Measurements from ENCODE around the gene S100Z. TPM values are rescaled to one million over a fixed set of nuclear protein-coding genes. Genes with fewer than 3 reads are reported as not detected.

The S100Z gene
- total and polyA plus RNA-seq, 2 of the 8 experiments (the other 6 are each of a cell fraction or from before 2014, with no cell fraction given): 0.30 TPM; not detected in 1

DNA sequence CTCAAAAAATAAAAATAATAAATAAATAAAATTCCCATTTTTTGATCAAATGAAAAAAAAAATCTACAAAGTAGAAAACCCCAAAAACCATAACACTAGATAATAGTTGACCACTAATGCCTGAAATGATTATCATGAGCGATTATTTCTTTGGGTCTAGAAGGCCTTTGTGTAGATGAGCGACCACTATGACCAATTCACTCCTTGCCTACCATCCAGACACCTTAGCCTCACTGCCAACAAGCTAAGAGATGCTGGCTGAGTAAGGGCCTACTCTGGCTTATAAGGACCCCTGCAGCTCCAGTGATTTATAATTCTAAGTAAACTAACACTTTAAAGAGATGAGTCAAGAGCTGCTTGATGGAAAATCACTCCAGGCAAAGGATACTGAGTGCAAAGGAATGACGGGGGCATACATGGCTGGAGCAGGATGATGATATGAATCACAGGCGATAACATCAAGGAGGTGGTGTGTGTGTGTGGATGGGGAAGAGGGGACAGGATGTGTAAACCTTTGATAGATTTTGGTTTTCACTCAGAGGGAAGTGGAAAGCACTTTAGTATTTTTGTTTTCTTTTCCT is 35.7 kb upstream of the S100Z start (continued):
- TF ChIP-seq, protein P1, sequence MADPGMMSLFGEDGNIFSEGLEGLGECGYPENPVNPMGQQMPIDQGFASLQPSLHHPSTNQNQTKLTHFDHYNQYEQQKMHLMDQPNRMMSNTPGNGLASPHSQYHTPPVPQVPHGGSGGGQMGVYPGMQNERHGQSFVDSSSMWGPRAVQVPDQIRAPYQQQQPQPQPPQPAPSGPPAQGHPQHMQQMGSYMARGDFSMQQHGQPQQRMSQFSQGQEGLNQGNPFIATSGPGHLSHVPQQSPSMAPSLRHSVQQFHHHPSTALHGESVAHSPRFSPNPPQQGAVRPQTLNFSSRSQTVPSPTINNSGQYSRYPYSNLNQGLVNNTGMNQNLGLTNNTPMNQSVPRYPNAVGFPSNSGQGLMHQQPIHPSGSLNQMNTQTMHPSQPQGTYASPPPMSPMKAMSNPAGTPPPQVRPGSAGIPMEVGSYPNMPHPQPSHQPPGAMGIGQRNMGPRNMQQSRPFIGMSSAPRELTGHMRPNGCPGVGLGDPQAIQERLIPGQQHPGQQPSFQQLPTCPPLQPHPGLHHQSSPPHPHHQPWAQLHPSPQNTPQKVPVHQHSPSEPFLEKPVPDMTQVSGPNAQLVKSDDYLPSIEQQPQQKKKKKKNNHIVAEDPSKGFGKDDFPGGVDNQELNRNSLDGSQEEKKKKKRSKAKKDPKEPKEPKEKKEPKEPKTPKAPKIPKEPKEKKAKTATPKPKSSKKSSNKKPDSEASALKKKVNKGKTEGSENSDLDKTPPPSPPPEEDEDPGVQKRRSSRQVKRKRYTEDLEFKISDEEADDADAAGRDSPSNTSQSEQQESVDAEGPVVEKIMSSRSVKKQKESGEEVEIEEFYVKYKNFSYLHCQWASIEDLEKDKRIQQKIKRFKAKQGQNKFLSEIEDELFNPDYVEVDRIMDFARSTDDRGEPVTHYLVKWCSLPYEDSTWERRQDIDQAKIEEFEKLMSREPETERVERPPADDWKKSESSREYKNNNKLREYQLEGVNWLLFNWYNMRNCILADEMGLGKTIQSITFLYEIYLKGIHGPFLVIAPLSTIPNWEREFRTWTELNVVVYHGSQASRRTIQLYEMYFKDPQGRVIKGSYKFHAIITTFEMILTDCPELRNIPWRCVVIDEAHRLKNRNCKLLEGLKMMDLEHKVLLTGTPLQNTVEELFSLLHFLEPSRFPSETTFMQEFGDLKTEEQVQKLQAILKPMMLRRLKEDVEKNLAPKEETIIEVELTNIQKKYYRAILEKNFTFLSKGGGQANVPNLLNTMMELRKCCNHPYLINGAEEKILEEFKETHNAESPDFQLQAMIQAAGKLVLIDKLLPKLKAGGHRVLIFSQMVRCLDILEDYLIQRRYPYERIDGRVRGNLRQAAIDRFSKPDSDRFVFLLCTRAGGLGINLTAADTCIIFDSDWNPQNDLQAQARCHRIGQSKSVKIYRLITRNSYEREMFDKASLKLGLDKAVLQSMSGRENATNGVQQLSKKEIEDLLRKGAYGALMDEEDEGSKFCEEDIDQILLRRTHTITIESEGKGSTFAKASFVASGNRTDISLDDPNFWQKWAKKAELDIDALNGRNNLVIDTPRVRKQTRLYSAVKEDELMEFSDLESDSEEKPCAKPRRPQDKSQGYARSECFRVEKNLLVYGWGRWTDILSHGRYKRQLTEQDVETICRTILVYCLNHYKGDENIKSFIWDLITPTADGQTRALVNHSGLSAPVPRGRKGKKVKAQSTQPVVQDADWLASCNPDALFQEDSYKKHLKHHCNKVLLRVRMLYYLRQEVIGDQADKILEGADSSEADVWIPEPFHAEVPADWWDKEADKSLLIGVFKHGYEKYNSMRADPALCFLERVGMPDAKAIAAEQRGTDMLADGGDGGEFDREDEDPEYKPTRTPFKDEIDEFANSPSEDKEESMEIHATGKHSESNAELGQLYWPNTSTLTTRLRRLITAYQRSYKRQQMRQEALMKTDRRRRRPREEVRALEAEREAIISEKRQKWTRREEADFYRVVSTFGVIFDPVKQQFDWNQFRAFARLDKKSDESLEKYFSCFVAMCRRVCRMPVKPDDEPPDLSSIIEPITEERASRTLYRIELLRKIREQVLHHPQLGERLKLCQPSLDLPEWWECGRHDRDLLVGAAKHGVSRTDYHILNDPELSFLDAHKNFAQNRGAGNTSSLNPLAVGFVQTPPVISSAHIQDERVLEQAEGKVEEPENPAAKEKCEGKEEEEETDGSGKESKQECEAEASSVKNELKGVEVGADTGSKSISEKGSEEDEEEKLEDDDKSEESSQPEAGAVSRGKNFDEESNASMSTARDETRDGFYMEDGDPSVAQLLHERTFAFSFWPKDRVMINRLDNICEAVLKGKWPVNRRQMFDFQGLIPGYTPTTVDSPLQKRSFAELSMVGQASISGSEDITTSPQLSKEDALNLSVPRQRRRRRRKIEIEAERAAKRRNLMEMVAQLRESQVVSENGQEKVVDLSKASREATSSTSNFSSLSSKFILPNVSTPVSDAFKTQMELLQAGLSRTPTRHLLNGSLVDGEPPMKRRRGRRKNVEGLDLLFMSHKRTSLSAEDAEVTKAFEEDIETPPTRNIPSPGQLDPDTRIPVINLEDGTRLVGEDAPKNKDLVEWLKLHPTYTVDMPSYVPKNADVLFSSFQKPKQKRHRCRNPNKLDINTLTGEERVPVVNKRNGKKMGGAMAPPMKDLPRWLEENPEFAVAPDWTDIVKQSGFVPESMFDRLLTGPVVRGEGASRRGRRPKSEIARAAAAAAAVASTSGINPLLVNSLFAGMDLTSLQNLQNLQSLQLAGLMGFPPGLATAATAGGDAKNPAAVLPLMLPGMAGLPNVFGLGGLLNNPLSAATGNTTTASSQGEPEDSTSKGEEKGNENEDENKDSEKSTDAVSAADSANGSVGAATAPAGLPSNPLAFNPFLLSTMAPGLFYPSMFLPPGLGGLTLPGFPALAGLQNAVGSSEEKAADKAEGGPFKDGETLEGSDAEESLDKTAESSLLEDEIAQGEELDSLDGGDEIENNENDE (IDR thresholded peaks at IDR 0.05; ENCODE audit: insufficient replicate concordance, low read length): no peak
- TF ChIP-seq SRF (IDR thresholded peaks at IDR 0.05; ENCODE audit: low read depth, low read length) (no peak), SP1 (IDR thresholded peaks at IDR 0.05; ENCODE audit: low read depth, low read length) (no peak), NRF1 (IDR thresholded peaks at IDR 0.05; ENCODE audit: low read depth, low read length) (no peak), HDAC6 (IDR thresholded peaks at IDR 0.05; ENCODE audit: low read depth, low read length) (no peak), ZNF274 (IDR thresholded peaks at IDR 0.05; ENCODE audit: borderline replicate concordance, extremely low read depth, low read length) (no peak), SP4 (IDR thresholded peaks at IDR 0.05; ENCODE audit: low read length) (no peak), RXRA (IDR thresholded peaks at IDR 0.05; ENCODE audit: insufficient read depth, low read depth, low read length) (no peak), FOSL1 (IDR thresholded peaks at IDR 0.05; ENCODE audit: insufficient read depth, low read depth, low read length) (no peak), EZH2 (IDR thresholded peaks at IDR 0.05; ENCODE audit: low read depth, low read length, severe bottlenecking) (no peak), CEBPB (IDR thresholded peaks at IDR 0.05; ENCODE audit: low read depth, low read length) (no peak), GTF2F1 (IDR thresholded peaks at IDR 0.05; ENCODE audit: borderline replicate concordance, low read depth, low read length) (no peak)
